Upper lobe of right lung (tissue), 1 donor: Measurements from ENCODE around the gene LCN15. TPM values are rescaled to one million over a fixed set of nuclear protein-coding genes. Genes with fewer than 3 reads are reported as not detected.
A peak's percentile ranks its signal among the peaks of the same experiment; 100 is the strongest.
"Not testable (repeated sequence)": the region's sequence is repeated elsewhere in the genome, so short reads cannot be mapped to it uniquely, and the experiment has no call there.

Experiments
- ATAC-seq: fragments of 200-7000 bp; cut with Tn5 transposase; one replicate; pipeline ENCODE4 v1.9.1; 2020; ENCODE audit warnings: mild to moderate bottlenecking, moderate library complexity
- DNase-seq: peaks from one replicate; pipeline ENCODE4 v3.0.0-alpha.2; 2020
- H3K27ac ChIP-seq: fragments of 200-600 bp; one replicate; pipeline ENCODE4 v1.8.0; 2022
- H3K27me3 ChIP-seq: fragments of 200-600 bp; one replicate; pipeline ENCODE4 v1.8.0; 2022; ENCODE audit warnings: mild to moderate bottlenecking
- H3K36me3 ChIP-seq: fragments of 200-600 bp; one replicate; pipeline ENCODE4 v1.8.0; 2022
- H3K4me1 ChIP-seq: fragments of 200-600 bp; one replicate; pipeline ENCODE4 v1.8.0; 2022
- H3K4me3 ChIP-seq: fragments of 200-600 bp; one replicate; pipeline ENCODE4 v1.8.0; 2022; ENCODE audit warnings: mild to moderate bottlenecking
- H3K9me3 ChIP-seq: fragments of 200-600 bp; one replicate; pipeline ENCODE4 v1.8.0; 2022
- CTCF ChIP-seq: fragments of 200-600 bp; IDR thresholded peaks from one replicate; pipeline ENCODE4 v1.8.0; 2022; ENCODE audit warnings: antibody characterized with exemption
- intact Hi-C: fragments of 100-400 bp; cut with DNase I; formaldehyde crosslinking; loops from one replicate; pipeline ENCODE4 v1.11.0; 2022
- total RNA-seq: library from RNA; stranded (reverse); fragmentation: NEBNext Ultra II Directional; extraction: Animal tissue kit (Norgen Biotek cat#: 25700); gene quantifications from one replicate; pipeline ENCODE4 v1.2.1, GENCODE V29; 2021
- donor health status: DM: no; HTN: yes; CAD: no; lungs with severe emphysema.

Gene LCN15
- total RNA-seq, 1 donor from 2014 or later, result not detected

GRCh38 chr9:136806067-136806466 lies 41.7 kb upstream of the LCN15 start:
- peaks cover 5% of the 10 kb centered on the region for H3K27me3 ChIP-seq
- intact Hi-C loops, result no loop called here
- H3K4me3 ChIP-seq, result no peak overlapping the region
- H3K27ac ChIP-seq, result no peak overlapping the region
- ATAC-seq (no peak), DNase-seq (peak; percentile 59)
- H3K4me1 ChIP-seq, result peaks cover 34% of the 10 kb centered on the region
- no peak for TF ChIP-seq CTCF
- no peaks in the 10 kb centered on the region for H3K9me3 ChIP-seq
- peaks cover 4% of the 10 kb centered on the region for H3K36me3 ChIP-seq

GRCh38 chr9:136805207-136805740 lies 41.0 kb upstream of the LCN15 start:
- peaks cover 38% of the 10 kb centered on the region for H3K4me1 ChIP-seq

GRCh38 chr9:136804509-136805206 lies 40.3 kb upstream of the LCN15 start:
- ATAC-seq, result no peak
- H3K27ac ChIP-seq, result no peak overlapping the region

More at GRCh38 chr9:136805207-136805740, 41.0 kb upstream of the LCN15 start:
- Histone ChIP-seq H3K9me3 (no peaks in the 10 kb centered on the region), H3K27me3 (peaks cover 10% of the 10 kb centered on the region), H3K27ac (no peak overlapping the region), H3K4me3 (no peak overlapping the region), H3K36me3 (no peaks in the 10 kb centered on the region)
- no peak for DNase-seq
- intact Hi-C loops, result no loop called here
- no peak for TF ChIP-seq CTCF
- no peak for ATAC-seq

GRCh38 chr9:136803551-136804508 lies 39.5 kb upstream of the LCN15 start:
- intact Hi-C loops, result no loop called here

More at GRCh38 chr9:136804509-136805206, 40.3 kb upstream of the LCN15 start:
- intact Hi-C loops, result no loop called here
- Histone ChIP-seq H3K27me3 (peaks cover 16% of the 10 kb centered on the region), H3K4me1 (peaks cover 40% of the 10 kb centered on the region), H3K36me3 (no peaks in the 10 kb centered on the region), H3K4me3 (no peak overlapping the region), H3K9me3 (no peaks in the 10 kb centered on the region)
- no peak for TF ChIP-seq CTCF
- DNase-seq, result no peak

GRCh38 chr9:136803009-136803550 lies 38.8 kb upstream of the LCN15 start:
- H3K27me3 ChIP-seq, result peaks cover 28% of the 10 kb centered on the region
- peaks cover 38% of the 10 kb centered on the region for H3K4me1 ChIP-seq
- H3K27ac ChIP-seq, H3K36me3 ChIP-seq, H3K9me3 ChIP-seq, ATAC-seq, DNase-seq, intact Hi-C loops, H3K4me3 ChIP-seq: not testable (repeated sequence)

More at GRCh38 chr9:136803551-136804508, 39.5 kb upstream of the LCN15 start:
- Histone ChIP-seq H3K27me3 (peaks cover 24% of the 10 kb centered on the region), H3K27ac (no peak overlapping the region), H3K4me3 (no peak overlapping the region), H3K4me1 (peaks cover 38% of the 10 kb centered on the region), H3K9me3 (no peaks in the 10 kb centered on the region), H3K36me3 (no peaks in the 10 kb centered on the region)
- no peak for TF ChIP-seq CTCF
- ATAC-seq (no peak), DNase-seq (no peak)
